Neural crest cell (in vitro differentiated cells): ENCODE data around the gene SLC44A5. TPM values are rescaled to one million over a fixed set of nuclear protein-coding genes. Genes with fewer than 3 reads are reported as not detected.
A peak's percentile ranks its signal among the peaks of the same experiment; 100 is the strongest.

ENCODE experiments used
- DNase-seq: peaks from one replicate; pipeline ENCODE4 v3.0.0; 2021; ENCODE audit warnings: low read depth, mixed read lengths, low spot score
- H3K27ac Mint-ChIP-seq: one replicate; pipeline ENCODE4 v1.8.0; 2021; ENCODE audit warnings: mild to moderate bottlenecking, mixed read lengths; ENCODE audit not compliant: unreplicated experiment
- H3K27me3 Mint-ChIP-seq: 2 replicates; pipeline ENCODE4 v1.8.0; 2021; ENCODE audit warnings: low read depth, mild to moderate bottlenecking, mixed read lengths
- H3K36me3 Mint-ChIP-seq: 2 replicates; pipeline ENCODE4 v1.8.0; 2021; ENCODE audit warnings: low read depth, mild to moderate bottlenecking, mixed read lengths
- H3K4me1 Mint-ChIP-seq: 2 replicates; pipeline ENCODE4 v1.8.0; 2021; ENCODE audit warnings: mixed read lengths
- H3K4me3 Mint-ChIP-seq: one replicate; pipeline ENCODE4 v1.8.0; 2021; ENCODE audit warnings: mild to moderate bottlenecking, mixed read lengths
- H3K9me3 Mint-ChIP-seq: 2 replicates; pipeline ENCODE4 v1.8.0; 2021; ENCODE audit warnings: mixed read lengths
- total RNA-seq: library from RNA; stranded (reverse); gene quantifications from 2 replicates; pipeline ENCODE4 v1.2.1, GENCODE V29; 2021
- TF ChIP-seq, protein P1 (sequence below): fragments of 200-600 bp; sonication (generic); conservative IDR thresholded peaks from 2 replicates; pipeline ENCODE4 v1.5.0; 2021; ENCODE audit warnings: antibody characterized with exemption, mild to moderate bottlenecking

Gene SLC44A5
- total RNA-seq, 1 donor from 2014 or later, result 9.7 TPM

- TF ChIP-seq, protein P1, sequence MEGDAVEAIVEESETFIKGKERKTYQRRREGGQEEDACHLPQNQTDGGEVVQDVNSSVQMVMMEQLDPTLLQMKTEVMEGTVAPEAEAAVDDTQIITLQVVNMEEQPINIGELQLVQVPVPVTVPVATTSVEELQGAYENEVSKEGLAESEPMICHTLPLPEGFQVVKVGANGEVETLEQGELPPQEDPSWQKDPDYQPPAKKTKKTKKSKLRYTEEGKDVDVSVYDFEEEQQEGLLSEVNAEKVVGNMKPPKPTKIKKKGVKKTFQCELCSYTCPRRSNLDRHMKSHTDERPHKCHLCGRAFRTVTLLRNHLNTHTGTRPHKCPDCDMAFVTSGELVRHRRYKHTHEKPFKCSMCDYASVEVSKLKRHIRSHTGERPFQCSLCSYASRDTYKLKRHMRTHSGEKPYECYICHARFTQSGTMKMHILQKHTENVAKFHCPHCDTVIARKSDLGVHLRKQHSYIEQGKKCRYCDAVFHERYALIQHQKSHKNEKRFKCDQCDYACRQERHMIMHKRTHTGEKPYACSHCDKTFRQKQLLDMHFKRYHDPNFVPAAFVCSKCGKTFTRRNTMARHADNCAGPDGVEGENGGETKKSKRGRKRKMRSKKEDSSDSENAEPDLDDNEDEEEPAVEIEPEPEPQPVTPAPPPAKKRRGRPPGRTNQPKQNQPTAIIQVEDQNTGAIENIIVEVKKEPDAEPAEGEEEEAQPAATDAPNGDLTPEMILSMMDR, result no peak
Measured at GRCh38 chr1:75503221-75503974, 107.5 kb downstream of the SLC44A5 start.

DNA sequence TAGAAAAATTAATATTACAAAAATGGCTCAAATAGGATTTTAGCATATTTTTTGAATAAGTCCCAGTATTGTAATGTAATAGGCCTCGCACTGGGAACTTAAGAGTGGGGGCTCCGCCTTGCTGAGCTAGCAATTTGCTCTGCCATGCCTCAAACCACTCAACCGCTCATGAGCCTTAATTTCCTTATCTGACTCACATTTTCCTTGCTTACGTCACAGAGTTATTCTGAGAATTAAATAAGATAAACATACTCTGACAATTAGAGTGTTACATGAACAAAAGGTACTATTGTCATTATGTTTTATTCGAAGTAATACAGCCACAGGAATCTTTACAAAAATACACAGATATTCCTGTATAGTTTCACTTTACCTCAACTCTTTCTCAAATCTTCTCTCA lies 108.1 kb downstream of the SLC44A5 start:
- no peaks in the 10 kb centered on the region for H3K27me3 Mint-ChIP-seq
- TF ChIP-seq, protein P1, result no peak
- H3K4me3 Mint-ChIP-seq, result no peak overlapping the region
- H3K27ac Mint-ChIP-seq, result no peak overlapping the region
- no peak for DNase-seq
- peaks cover 7% of the 10 kb centered on the region for H3K4me1 Mint-ChIP-seq
- peaks cover 12% of the 10 kb centered on the region for H3K9me3 Mint-ChIP-seq
- H3K36me3 Mint-ChIP-seq, result peaks cover 8% of the 10 kb centered on the region

More at GRCh38 chr1:75503221-75503974, 107.5 kb downstream of the SLC44A5 start:
- no peak overlapping the region for H3K27ac Mint-ChIP-seq
- H3K36me3 Mint-ChIP-seq, result peaks cover 12% of the 10 kb centered on the region
- no peak for DNase-seq
- H3K4me3 Mint-ChIP-seq, result no peak overlapping the region
- H3K4me1 Mint-ChIP-seq, result peaks cover 7% of the 10 kb centered on the region
- no peaks in the 10 kb centered on the region for H3K27me3 Mint-ChIP-seq
- peaks cover 15% of the 10 kb centered on the region for H3K9me3 Mint-ChIP-seq

- TF ChIP-seq, protein P1, result no peak
- H3K36me3 Mint-ChIP-seq, result peaks cover 8% of the 10 kb centered on the region
- no peaks in the 10 kb centered on the region for H3K27me3 Mint-ChIP-seq
- no peak overlapping the region for H3K27ac Mint-ChIP-seq
- peaks cover 12% of the 10 kb centered on the region for H3K9me3 Mint-ChIP-seq
- no peak for DNase-seq
- H3K4me3 Mint-ChIP-seq, result no peak overlapping the region
- H3K4me1 Mint-ChIP-seq, result peaks cover 7% of the 10 kb centered on the region
Measured at GRCh38 chr1:75501577-75502295, 109.2 kb downstream of the SLC44A5 start.

- TF ChIP-seq, protein P1, result no peak
- Mint-ChIP-seq H3K9me3 (peaks cover 12% of the 10 kb centered on the region), H3K27ac (peak overlapping the region; percentile 19), H3K27me3 (no peaks in the 10 kb centered on the region), H3K4me1 (no peaks in the 10 kb centered on the region), H3K4me3 (no peak overlapping the region), H3K36me3 (peaks cover 15% of the 10 kb centered on the region)
- DNase-seq, result no peak
Measured at GRCh38 chr1:75492011-75492410, 118.9 kb downstream of the SLC44A5 start.

DNA sequence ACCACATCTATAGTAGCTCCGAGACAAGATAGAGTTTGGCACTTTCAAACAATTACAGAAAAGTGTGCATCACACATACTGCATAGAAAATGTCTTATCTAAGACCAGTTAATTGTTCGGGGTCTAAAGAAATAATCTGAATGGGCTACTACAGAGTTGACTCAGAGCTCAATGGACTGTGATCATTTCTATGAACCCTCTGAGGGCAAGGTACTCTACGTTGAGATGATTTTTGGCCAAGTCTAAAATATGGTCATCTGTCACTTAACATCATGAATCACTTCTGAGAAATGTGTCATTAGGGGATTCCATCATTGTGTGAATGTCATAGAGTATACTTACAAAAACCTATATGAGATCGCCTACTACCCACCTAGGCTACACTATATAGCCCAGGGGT lies 123.5 kb downstream of the SLC44A5 start:
- Mint-ChIP-seq H3K9me3 (peaks cover 10% of the 10 kb centered on the region), H3K4me1 (no peaks in the 10 kb centered on the region), H3K4me3 (no peak overlapping the region), H3K27ac (no peak overlapping the region), H3K27me3 (no peaks in the 10 kb centered on the region), H3K36me3 (peaks cover 11% of the 10 kb centered on the region)
- TF ChIP-seq, protein P1, result no peak
- DNase-seq, result no peak
